HS-5 (cell line): ENCODE results near the gene TMEM219.
"Not testable (repeated sequence)": the region's sequence is repeated elsewhere in the genome, so short reads cannot be mapped to it uniquely, and the experiment has no call there.

Source experiments
- DNase-seq: peaks from one replicate; pipeline ENCODE4 v3.0.0-alpha.2; 2012; ENCODE audit warnings: low read depth

TMEM219 gene

GRCh38 chr16:29951625-29952365, 10.1 kb upstream of the TMEM219 start:
- DNase-seq: no peak

- DNase-seq: no peak
These were observed 3.1 kb upstream of the TMEM219 start for GRCh38 chr16:29958756-29959155.

- DNase-seq: no peak
These were observed 2.6 kb upstream of the TMEM219 start for GRCh38 chr16:29959293-29959692.

GRCh38 chr16:29959821-29960220, 2.1 kb upstream of the TMEM219 start:
- not testable (repeated sequence) for DNase-seq

- no peak for DNase-seq
These were observed 776 bp upstream of the TMEM219 start for GRCh38 chr16:29961127-29961478.

- DNase-seq: no peak
These were observed 590 bp downstream of the TMEM219 start for GRCh38 chr16:29962344-29962994.

GRCh38 chr16:29963021-29963743, 1.3 kb downstream of the TMEM219 start:
- no peak for DNase-seq

- DNase-seq: no peak
These were observed 6.3 kb downstream of the TMEM219 start for GRCh38 chr16:29968205-29968604.

GRCh38 chr16:29971304-29971703, 9.4 kb downstream of the TMEM219 start:
- no peak for DNase-seq

GRCh38 chr16:29972500-29972899, 10.6 kb downstream of the TMEM219 start:
- no peak for DNase-seq

- no peak for DNase-seq
These were observed 11.1 kb downstream of the TMEM219 start for GRCh38 chr16:29972992-29973383.

- peak; percentile 95 for DNase-seq
These were observed 11.7 kb downstream of the TMEM219 start, which contains the start of gene TAOK2 for GRCh38 chr16:29973384-29974246. TAOK2 (plus strand) TSS chr16:29973868; CDS start chr16:29977773, 3,905 bp downstream.

- no peak for DNase-seq
These were observed 12.6 kb downstream of the TMEM219 start for GRCh38 chr16:29974291-29975133.

GRCh38 chr16:29975134-29975538, 13.3 kb downstream of the TMEM219 start:
- DNase-seq: no peak

GRCh38 chr16:29975811-29976511, 14.1 kb downstream of the TMEM219 start:
- DNase-seq: no peak

GRCh38 chr16:29977063-29977825, 15.4 kb downstream of the TMEM219 start:
- DNase-seq: no peak

GRCh38 chr16:29978081-29978480, 16.2 kb downstream of the TMEM219 start:
- no peak for DNase-seq

- DNase-seq: no peak
These were observed 16.8 kb downstream of the TMEM219 start for GRCh38 chr16:29978564-29979270.
